ENCODE measurements around the gene RPS6KB2. TPM values are rescaled to one million over a fixed set of nuclear protein-coding genes. Genes with fewer than 3 reads are reported as not detected.
A peak's percentile ranks its signal among the peaks of the same experiment; 100 is the strongest.

The RPS6KB2 gene
- total RNA-seq, 1 donor from 2014 or later: 72.3 TPM

DNA sequence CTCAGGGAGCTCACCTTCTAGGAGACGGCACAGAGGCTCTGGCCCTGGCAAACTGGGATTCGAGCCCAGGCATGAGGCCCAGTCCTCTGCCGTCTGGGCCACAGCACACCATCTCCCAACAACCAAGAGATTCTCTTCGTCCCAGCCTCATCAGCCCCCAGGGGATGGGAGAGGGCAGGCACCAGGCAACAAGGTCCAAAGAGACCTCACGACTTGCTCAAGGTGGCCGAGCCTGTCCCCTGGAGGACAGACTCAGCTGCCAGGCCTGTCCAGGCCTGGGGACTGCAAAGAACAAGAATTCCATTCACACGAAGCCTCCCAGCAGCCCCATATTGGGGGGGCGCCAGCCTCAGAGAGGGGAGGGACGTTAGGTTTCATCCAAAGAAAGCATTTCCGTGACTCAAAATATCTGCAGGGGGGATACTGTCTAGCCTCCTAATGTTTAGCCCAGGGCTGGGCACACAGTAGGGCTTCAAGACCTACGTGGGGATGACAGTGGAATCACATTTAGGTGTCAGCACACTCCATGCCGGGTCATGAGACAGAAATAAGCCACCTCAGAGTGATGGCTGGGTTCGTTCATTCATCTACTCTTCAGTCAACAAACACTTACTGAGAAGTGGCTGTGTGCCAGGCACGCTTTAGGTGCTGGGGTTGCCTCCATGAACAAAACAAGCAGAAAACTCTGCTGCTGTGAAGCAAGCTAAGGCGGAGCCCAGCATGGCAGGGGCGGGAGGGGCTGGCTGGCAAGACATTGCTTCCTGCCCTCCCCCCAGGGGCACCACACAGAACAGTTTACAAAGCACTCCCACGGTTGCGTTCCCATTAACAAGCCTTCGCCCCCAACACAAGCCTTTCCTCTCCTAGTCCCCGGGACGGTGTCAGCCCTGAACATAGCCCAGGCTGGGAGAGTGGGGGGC is 11.6 kb upstream of the RPS6KB2 start:
- peak in 1 of 2 donors; percentile 81 for DNase-seq (ENCODE audit: low spot score in 2 of 2)
- Histone ChIP-seq H3K27me3 (no peaks in the 10 kb centered on the region), H3K36me3 (no peaks in the 10 kb centered on the region), H3K9me3 (no peaks in the 10 kb centered on the region), H3K4me1 (peaks cover 9 to 52% of the 10 kb centered on the region in 2 donors), H3K4me3 (peak overlapping the region in 1 of 2 donors; percentile 67), H3K27ac (peak overlapping the region; percentile 90 to 98)
- intact Hi-C loops (cut with DNase I): no loop called here
- TF ChIP-seq, protein P1, sequence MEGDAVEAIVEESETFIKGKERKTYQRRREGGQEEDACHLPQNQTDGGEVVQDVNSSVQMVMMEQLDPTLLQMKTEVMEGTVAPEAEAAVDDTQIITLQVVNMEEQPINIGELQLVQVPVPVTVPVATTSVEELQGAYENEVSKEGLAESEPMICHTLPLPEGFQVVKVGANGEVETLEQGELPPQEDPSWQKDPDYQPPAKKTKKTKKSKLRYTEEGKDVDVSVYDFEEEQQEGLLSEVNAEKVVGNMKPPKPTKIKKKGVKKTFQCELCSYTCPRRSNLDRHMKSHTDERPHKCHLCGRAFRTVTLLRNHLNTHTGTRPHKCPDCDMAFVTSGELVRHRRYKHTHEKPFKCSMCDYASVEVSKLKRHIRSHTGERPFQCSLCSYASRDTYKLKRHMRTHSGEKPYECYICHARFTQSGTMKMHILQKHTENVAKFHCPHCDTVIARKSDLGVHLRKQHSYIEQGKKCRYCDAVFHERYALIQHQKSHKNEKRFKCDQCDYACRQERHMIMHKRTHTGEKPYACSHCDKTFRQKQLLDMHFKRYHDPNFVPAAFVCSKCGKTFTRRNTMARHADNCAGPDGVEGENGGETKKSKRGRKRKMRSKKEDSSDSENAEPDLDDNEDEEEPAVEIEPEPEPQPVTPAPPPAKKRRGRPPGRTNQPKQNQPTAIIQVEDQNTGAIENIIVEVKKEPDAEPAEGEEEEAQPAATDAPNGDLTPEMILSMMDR (IDR thresholded peaks at IDR 0.05): no peak

DNA sequence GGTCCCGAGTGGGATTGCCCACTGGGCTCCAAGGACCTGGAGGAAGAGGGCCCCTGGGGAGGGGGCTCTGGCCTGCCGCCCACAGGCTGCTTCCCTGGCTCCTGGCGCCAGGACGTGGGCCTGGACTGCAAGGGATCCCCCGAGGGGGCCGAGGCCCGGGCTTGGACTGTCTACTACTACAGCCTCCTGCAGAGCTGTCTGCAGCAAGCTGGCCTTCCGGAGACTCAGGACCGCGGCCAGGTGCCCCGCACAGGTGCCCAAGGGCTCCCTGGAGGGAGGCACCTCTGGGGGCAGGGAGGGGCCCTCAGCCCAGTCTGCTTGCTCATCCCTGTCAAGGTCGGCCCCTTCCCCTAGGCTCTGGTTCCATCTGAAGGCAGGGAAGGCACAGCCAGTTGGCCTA is 10.9 kb upstream of the RPS6KB2 start:
- Histone ChIP-seq H3K36me3 (no peaks in the 10 kb centered on the region), H3K27ac (peak overlapping the region; percentile 90 to 98), H3K4me1 (peaks cover 9 to 52% of the 10 kb centered on the region in 2 donors), H3K27me3 (no peaks in the 10 kb centered on the region), H3K9me3 (no peaks in the 10 kb centered on the region), H3K4me3 (no peak overlapping the region)
- TF ChIP-seq, protein P1 (IDR thresholded peaks at IDR 0.05): no peak
- intact Hi-C loops (cut with DNase I): no loop called here
- DNase-seq (ENCODE audit: low spot score in 2 of 2): no peak

DNA sequence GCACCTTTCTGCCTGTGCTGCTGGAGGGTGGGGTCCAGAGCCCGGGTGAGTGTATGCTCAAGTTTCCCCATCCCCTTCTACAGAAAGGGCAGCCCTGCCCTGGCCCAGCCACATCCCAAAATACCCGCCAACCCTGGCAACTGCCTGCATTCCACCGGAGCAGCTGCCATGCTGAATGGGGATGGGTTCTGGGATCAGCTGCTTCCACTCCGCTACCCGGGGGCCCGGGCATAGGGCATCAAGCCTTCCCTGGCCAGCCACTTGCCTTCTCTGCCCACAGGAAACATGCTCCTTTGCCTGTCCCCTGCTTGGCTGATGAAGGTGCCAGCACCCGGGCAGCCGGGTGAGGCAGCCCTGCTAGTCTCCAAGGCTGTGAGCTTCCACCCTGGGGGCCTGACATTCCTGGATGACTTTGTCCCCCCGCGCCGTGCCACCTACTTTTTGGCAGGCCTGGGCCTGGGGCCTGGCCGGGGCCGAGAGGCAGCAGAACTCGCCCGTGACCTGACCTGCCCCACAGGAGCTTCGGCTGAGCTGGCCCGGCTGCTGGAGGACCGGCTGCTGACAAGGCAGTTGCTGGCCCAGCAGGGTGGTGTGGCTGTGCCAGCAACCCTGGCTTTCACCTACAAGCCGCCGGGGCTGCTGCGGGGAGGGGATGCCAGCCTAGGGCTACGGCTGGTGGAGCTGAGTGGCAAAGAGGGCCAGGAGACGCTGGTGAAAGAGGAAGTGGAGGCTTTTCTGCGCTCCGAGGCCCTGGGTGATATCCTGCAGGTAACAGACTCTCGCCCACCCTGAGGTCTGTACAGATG is 9.6 kb upstream of the RPS6KB2 start:
- Histone ChIP-seq H3K4me1 (peaks cover 9 to 52% of the 10 kb centered on the region in 2 donors), H3K36me3 (no peaks in the 10 kb centered on the region), H3K27me3 (no peaks in the 10 kb centered on the region), H3K4me3 (peak overlapping the region; percentile 9 to 27), H3K27ac (peak overlapping the region; percentile 90 to 98), H3K9me3 (no peaks in the 10 kb centered on the region)
- TF ChIP-seq, protein P1 (IDR thresholded peaks at IDR 0.05): no peak
- no peak for DNase-seq (ENCODE audit: low spot score in 2 of 2)
- intact Hi-C loops (cut with DNase I): no loop called here

DNA sequence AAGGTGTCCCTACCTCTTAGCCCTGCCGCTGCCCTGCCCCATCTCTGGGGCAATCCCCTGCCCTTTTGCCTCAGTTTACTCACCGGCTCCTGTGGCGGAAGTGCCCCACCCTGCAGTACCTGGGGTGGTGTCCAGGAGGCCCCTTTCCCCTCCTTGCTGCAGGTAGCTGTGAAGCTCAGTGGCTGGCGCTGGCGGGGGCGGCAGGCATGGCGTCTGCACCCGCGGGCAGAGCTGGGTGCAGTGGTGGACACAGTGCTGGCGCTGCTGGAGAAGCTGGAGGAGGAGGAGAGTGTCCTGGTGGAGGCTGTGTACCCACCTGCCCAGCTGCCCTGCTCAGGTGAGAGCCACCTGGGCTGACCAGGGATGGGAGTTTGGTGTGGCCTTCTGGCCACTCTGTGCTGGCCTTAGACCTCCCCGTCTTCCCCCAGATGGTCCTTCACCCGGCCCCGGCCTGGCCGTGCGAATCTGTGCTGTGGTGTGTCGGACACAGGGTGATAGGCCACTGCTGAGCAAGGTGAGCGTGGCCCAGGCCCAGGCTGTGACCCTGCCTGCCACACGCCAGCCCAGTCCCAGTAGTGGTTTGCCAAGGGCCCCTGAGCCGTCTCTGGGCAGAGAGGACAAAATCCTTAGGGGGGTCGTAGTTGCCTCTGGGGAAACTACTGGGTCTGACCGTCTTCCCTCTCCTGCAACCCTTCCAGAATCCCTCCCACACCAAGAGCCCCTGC is 8.8 kb upstream of the RPS6KB2 start:
- intact Hi-C loops (cut with DNase I): loop anchor here (2.0 kb wide), 1 partner anchor 17 kb away; no protein-coding TSS in a partner anchor
- peaks cover 9 to 52% of the 10 kb centered on the region in 2 donors for H3K4me1 ChIP-seq

More for the DNA sequence above, 8.8 kb upstream of the RPS6KB2 start:
- TF ChIP-seq, protein P1 (IDR thresholded peaks at IDR 0.05): no peak
- H3K9me3 ChIP-seq: no peaks in the 10 kb centered on the region
- H3K36me3 ChIP-seq: no peaks in the 10 kb centered on the region
- no peaks in the 10 kb centered on the region for H3K27me3 ChIP-seq
- H3K4me3 ChIP-seq: no peak overlapping the region
- DNase-seq (ENCODE audit: low spot score in 2 of 2): no peak
- H3K27ac ChIP-seq: peak overlapping the region; percentile 90 to 98
